Hepatocyte (in vitro differentiated cells): Measurements from ENCODE around the gene GATA5.

Source experiments
- EZH2 ChIP-seq: fragments of 200-600 bp; sonication (generic); IDR thresholded peaks from 2 replicates; pipeline ENCODE4 v1.6.1; 2016; ENCODE audit warnings: antibody characterized with exemption, mild to moderate bottlenecking, borderline replicate concordance
- EZH2phosphoT487 ChIP-seq: fragments of 200-600 bp; sonication (generic); IDR thresholded peaks from one replicate; pipeline ENCODE4 v1.6.1; 2018; ENCODE audit warnings: antibody characterized with exemption, mild to moderate bottlenecking, low read depth, moderate library complexity; ENCODE audit not compliant: unreplicated experiment, severe bottlenecking
- TF ChIP-seq, protein P1 (sequence below): fragments of 200-600 bp; sonication (generic); IDR thresholded peaks from 2 replicates; pipeline ENCODE4 v1.5.1; 2016; ENCODE audit warnings: antibody characterized with exemption, mild to moderate bottlenecking; ENCODE audit not compliant: poor library complexity

DNA sequence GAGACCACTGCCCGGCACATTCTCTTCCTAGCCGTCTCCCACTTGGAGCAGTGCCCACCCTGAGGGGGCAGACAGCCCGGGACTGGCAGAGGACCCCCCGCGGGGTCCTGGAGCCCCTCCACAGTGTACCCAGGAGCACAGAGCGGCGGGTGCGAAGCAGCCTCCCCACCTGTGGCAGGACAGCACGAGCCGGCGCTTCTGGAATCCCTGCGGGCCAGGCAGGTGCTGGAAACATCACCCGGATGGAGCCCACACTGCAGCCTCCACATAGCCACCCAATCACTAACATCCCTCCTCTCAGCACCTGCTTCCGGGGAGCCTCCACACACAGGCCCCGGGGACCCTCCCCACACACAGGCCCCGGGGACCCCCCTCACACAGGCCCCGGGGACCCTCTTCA lies 18.7 kb downstream of the GATA5 start:
- TF ChIP-seq, protein P1, sequence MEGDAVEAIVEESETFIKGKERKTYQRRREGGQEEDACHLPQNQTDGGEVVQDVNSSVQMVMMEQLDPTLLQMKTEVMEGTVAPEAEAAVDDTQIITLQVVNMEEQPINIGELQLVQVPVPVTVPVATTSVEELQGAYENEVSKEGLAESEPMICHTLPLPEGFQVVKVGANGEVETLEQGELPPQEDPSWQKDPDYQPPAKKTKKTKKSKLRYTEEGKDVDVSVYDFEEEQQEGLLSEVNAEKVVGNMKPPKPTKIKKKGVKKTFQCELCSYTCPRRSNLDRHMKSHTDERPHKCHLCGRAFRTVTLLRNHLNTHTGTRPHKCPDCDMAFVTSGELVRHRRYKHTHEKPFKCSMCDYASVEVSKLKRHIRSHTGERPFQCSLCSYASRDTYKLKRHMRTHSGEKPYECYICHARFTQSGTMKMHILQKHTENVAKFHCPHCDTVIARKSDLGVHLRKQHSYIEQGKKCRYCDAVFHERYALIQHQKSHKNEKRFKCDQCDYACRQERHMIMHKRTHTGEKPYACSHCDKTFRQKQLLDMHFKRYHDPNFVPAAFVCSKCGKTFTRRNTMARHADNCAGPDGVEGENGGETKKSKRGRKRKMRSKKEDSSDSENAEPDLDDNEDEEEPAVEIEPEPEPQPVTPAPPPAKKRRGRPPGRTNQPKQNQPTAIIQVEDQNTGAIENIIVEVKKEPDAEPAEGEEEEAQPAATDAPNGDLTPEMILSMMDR, result no peak
- no peak for TF ChIP-seq EZH2
- no peak for TF ChIP-seq EZH2phosphoT487
